Stimulated activated CD8-positive, alpha-beta memory T cell treated with anti-CD3 and anti-CD28 coated beads, Interleukin-2, amount 100 ng/mL, for 1 hour (primary cell): ENCODE results near the gene SCGB3A2.

ENCODE experiments used
- DNase-seq, 2 donors: peaks; one replicate each; pipeline ENCODE4 v3.0.0-alpha.2; 2020; ENCODE audit warnings: low read depth in 2 of 2

SCGB3A2 gene, protein sequence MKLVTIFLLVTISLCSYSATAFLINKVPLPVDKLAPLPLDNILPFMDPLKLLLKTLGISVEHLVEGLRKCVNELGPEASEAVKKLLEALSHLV

GRCh38 chr5:147878066-147878759 lies at the start of gene SCGB3A2:
TSS of gene SCGB3A2 (plus strand) at chr5:147878711. CDS start at chr5:147878804, 93 bp downstream.
- DNase-seq = no peak

DNA sequence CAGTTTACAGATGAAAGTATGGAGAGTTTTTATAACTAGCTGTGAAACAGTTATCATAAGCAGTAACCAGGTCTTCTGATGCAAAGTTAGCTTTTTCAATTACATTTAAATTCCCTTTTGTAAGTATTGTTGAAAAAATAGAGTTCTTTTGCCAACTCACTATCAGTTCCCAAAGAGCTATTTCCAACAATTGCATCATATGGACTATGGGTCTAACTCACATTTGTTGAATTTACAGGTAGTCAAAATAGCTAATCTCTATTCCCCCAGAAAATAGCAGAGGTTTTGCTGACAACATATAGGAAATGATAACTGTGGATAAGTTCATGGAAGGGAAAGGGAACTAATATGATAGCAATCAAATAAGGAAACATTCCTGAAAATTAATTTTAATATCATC lies 48.5 kb upstream of the SCGB3A2 start:
- no peak for DNase-seq

- no peak for DNase-seq
These were observed 47.0 kb upstream of the SCGB3A2 start, which contains the start of gene SPINK1 for GRCh38 chr5:147831465-147831864. TSS of gene SPINK1 (minus strand) at chr5:147831671. CDS start at chr5:147831577, 94 bp downstream.

- no peak for DNase-seq
These were observed 46.0 kb upstream of the SCGB3A2 start for GRCh38 chr5:147832541-147832940.

DNA sequence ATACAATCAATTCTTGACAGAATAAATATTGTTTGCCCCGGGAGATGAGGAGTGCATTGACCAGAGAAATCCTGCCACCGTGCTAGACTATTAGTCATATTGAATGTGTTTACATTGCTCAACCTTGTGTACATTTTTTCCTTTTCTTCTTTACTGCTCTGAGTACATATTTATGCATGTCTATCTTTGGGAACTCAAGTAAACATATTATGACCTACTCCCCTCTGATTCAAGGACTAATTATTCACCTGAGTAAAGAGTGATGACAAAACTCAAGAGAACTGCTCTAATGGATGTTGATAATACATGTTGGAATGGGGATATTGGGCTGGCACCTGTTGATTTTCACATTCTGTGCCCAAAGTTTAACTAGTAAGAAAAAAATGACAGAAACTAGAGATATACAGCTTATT lies 43.1 kb upstream of the SCGB3A2 start:
- DNase-seq = no peak

GRCh38 chr5:147836439-147836838 lies 42.1 kb upstream of the SCGB3A2 start:
- no peak for DNase-seq

DNA sequence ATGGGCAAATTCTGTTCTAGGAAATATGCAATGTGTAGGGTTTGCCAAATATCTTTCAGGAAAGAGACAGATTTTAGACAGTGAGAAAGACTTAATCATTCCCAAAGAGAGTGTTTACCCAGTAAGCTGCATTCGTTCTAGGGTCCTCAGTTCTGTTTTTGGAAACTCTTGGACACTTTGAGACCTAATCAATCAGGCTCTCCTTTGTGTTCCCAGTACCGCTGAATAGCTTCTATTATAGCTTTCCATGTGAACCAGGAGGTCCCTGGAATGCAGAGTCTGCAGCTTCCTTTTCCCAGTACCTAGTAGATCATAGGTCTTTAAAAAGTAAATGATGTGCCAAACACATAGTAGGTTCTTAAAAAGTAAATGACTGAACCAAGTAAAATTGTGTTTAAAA lies 35.6 kb upstream of the SCGB3A2 start:
- DNase-seq = no peak

DNA sequence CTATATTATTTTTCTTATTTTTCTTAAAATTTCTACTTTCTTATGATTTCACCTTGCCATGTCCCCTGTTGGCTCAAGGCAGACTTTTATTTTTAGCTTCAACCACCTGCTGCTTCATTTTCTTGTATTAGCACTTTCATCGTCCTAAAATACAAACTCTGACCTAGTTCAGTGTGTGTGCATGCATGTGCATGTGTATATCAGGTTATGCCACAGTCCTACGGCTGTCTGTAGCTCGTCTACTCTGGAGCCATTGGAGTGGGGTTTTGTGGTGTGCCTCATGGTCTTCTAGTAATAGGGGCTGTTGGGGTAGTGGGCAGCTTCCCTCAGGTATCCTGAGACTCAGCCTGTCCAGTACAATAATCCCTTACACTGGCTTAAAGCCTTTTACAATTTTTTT lies 33.7 kb upstream of the SCGB3A2 start:
- no peak for DNase-seq

- DNase-seq = no peak
These were observed 32.9 kb upstream of the SCGB3A2 start for GRCh38 chr5:147845618-147846017.

- no peak for DNase-seq
These were observed 29.3 kb upstream of the SCGB3A2 start for GRCh38 chr5:147849226-147849625.

DNA sequence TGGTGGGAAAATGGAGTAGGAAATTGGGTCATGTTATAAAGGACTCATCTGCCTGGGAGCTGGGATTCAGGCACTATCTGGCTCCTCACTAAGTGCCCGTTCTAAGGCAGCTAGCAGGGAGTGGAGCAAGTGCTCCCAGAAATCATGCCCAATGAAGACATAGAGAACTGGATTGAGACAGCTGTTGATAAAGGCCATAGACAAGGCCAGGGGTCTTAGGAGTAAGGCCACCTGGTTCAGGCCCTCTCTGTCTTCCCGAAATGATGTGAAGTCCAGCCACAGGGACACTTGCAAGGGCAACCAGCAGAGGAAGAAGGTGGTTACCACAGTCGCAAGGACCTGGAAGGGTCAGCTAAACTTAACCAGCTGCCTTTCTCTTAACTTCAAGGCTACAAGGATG lies 26.9 kb upstream of the SCGB3A2 start:
- no peak for DNase-seq

- no peak for DNase-seq
These were observed 26.1 kb upstream of the SCGB3A2 start for GRCh38 chr5:147852365-147852764.

- no peak for DNase-seq
These were observed 25.0 kb upstream of the SCGB3A2 start for GRCh38 chr5:147853372-147853987.

GRCh38 chr5:147854331-147854730 lies 24.2 kb upstream of the SCGB3A2 start:
- DNase-seq = no peak

GRCh38 chr5:147854894-147855773 lies 23.4 kb upstream of the SCGB3A2 start:
- DNase-seq = no peak

GRCh38 chr5:147855774-147856069 lies 22.8 kb upstream of the SCGB3A2 start:
- DNase-seq = no peak

- DNase-seq = no peak
These were observed 21.7 kb upstream of the SCGB3A2 start for GRCh38 chr5:147856801-147857200.

GRCh38 chr5:147857302-147858129 lies 21.0 kb upstream of the SCGB3A2 start:
- DNase-seq = peak in 1 of 2 donors; percentile 21

DNA sequence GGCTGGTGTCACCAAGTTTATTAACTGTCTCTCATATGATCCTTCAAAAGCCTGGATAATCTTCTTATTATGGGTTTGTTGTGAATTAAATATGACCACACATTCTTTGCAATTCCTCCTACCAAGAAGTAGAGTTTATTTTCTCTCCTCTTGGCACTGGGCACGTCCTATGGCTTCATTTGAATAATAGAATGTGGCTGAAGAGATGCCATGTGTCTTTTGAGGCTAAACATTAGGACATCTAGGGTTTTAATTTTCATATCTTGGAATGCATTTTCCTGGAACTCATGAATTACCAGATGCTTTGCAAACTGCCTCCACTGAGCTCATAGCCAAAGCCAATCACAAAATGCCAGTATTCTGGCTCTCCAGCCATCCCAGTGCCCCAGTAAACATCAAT lies 19.9 kb upstream of the SCGB3A2 start:
- no peak for DNase-seq

DNA sequence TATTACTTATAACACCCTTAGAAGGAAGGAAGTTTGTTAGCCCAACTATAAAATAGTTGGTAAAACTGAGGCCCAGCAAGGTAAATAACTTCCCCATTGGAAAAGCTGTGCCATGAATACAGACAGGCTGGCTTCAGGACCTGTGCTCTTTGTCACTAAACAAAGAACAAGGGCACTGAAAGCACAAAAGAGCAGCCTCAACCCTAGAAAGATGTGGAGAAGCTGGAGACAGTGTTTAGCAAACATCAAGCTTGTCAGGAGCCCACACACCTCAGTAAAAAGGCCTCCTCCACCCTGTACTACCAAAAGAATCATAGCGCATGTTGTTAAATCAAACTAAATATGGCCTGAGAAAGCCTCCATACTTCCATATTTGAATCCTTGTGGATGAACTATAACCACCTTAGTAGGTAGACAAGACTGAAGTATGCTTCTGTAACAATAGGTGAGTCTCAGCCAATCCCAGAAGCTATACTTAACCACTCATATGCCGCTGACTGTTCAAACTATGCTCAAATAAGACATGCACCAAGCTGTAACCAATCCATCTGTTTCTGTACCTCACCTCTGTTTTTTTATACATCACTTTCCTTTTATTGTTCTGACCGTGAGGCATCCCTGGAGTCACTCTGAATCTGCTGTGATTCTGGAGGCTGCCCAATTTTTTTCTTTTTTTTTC lies 18.4 kb upstream of the SCGB3A2 start:
- no peak for DNase-seq

DNA sequence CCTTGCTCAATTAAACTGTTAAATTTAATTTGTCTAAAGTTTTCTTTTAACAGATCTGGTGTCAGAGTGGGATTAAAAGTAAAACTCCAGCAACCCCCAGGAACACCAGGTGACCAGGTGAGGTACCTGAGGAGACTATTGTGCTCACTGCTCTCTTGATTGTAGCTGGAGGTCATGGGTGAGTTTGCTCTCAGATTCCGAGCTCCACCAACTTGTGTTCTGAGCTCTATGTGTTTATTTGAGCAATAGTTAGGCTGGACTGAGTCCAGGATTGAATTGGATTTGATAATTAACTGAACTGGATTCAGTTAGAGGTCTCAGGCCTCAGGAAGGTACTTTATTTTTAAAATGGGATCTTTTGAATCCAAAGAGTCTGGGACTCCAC lies 17.9 kb upstream of the SCGB3A2 start:
- no peak for DNase-seq
